NT2/D1 (cell line): ENCODE data around the gene TM4SF4.

Experiments used
- DNase-seq: peaks from one replicate; pipeline ENCODE4 v3.0.0-alpha.2; 2011; ENCODE audit warnings: low read depth, low spot score
- H3K27me3 ChIP-seq: 2 replicates; pipeline ENCODE4 v1.6.0; 2011; ENCODE audit warnings: mild to moderate bottlenecking; ENCODE audit not compliant: insufficient read length, insufficient read depth
- H3K36me3 ChIP-seq: 2 replicates; pipeline ENCODE4 v1.6.1; 2011; ENCODE audit warnings: mild to moderate bottlenecking, low read length, mixed read lengths; ENCODE audit not compliant: insufficient read depth, insufficient read length
- H3K4me1 ChIP-seq: 2 replicates; pipeline ENCODE4 v1.5.1; 2011; ENCODE audit not compliant: insufficient read depth, insufficient read length
- H3K4me3 ChIP-seq: 2 replicates; pipeline ENCODE4 v1.5.1; 2011; ENCODE audit warnings: low read depth; ENCODE audit not compliant: insufficient read length
- H3K9ac ChIP-seq: 2 replicates; pipeline ENCODE4 v1.6.0; 2011; ENCODE audit warnings: low read depth; ENCODE audit not compliant: insufficient read length
- H3K9me3 ChIP-seq: 2 replicates; pipeline ENCODE4 v1.5.1; 2011; ENCODE audit warnings: mild to moderate bottlenecking, low read length; ENCODE audit not compliant: insufficient read depth
- SUZ12 ChIP-seq: IDR thresholded peaks from 2 replicates; pipeline ENCODE4 v1.6.1; 2011; ENCODE audit not compliant: insufficient read length, insufficient read depth; ENCODE audit errors: extremely low read depth
- YY1 ChIP-seq: IDR thresholded peaks from 2 replicates; pipeline ENCODE4 v1.6.1; 2011; ENCODE audit not compliant: insufficient read length, insufficient read depth
- ZNF274 ChIP-seq: IDR thresholded peaks from 2 replicates; pipeline ENCODE4 v1.6.1; 2011; ENCODE audit warnings: mild to moderate bottlenecking, low read depth, low read length

The TM4SF4 gene

GRCh38 chr3:149464542-149465328 is 9.8 kb upstream of the TM4SF4 start:
- no peaks in the 10 kb centered on the region for H3K4me1 ChIP-seq
- TF ChIP-seq YY1 (no peak), ZNF274 (no peak), SUZ12 (no peak)
- H3K4me3 ChIP-seq, result no peak overlapping the region
- no peak for DNase-seq
- H3K27me3 ChIP-seq, result no peaks in the 10 kb centered on the region
- H3K36me3 ChIP-seq, result no peaks in the 10 kb centered on the region
- no peaks in the 10 kb centered on the region for H3K9me3 ChIP-seq
- H3K9ac ChIP-seq, result no peak overlapping the region

GRCh38 chr3:149465351-149465883 is 9.1 kb upstream of the TM4SF4 start:
- Histone ChIP-seq H3K36me3 (no peaks in the 10 kb centered on the region), H3K9me3 (no peaks in the 10 kb centered on the region), H3K4me3 (no peak overlapping the region), H3K27me3 (no peaks in the 10 kb centered on the region), H3K4me1 (no peaks in the 10 kb centered on the region), H3K9ac (no peak overlapping the region)
- TF ChIP-seq ZNF274 (no peak), YY1 (no peak), SUZ12 (no peak)
- DNase-seq, result no peak

GRCh38 chr3:149466192-149466591 is 8.3 kb upstream of the TM4SF4 start:
- no peak for TF ChIP-seq YY1
- no peak for TF ChIP-seq ZNF274
- no peak for TF ChIP-seq SUZ12
- Histone ChIP-seq H3K9me3 (no peaks in the 10 kb centered on the region), H3K9ac (no peak overlapping the region), H3K4me1 (no peaks in the 10 kb centered on the region), H3K27me3 (no peaks in the 10 kb centered on the region), H3K4me3 (no peak overlapping the region), H3K36me3 (no peaks in the 10 kb centered on the region)
- DNase-seq, result peak; percentile 58

- H3K9ac ChIP-seq, result no peak overlapping the region
- DNase-seq, result peak; percentile 13
- no peaks in the 10 kb centered on the region for H3K9me3 ChIP-seq
- no peak overlapping the region for H3K4me3 ChIP-seq
- no peaks in the 10 kb centered on the region for H3K27me3 ChIP-seq
- H3K36me3 ChIP-seq, result no peaks in the 10 kb centered on the region
- TF ChIP-seq ZNF274, result no peak
- no peaks in the 10 kb centered on the region for H3K4me1 ChIP-seq
Measured at GRCh38 chr3:149468504-149469212, 5.8 kb upstream of the TM4SF4 start.

GRCh38 chr3:149470381-149470780 is 4.1 kb upstream of the TM4SF4 start:
- Histone ChIP-seq H3K9me3 (no peaks in the 10 kb centered on the region), H3K27me3 (no peaks in the 10 kb centered on the region), H3K9ac (no peak overlapping the region), H3K4me1 (no peaks in the 10 kb centered on the region), H3K36me3 (no peaks in the 10 kb centered on the region), H3K4me3 (no peak overlapping the region)
- no peak for DNase-seq
- TF ChIP-seq YY1 (no peak), SUZ12 (no peak), ZNF274 (no peak)

- no peak for TF ChIP-seq YY1
- no peak for TF ChIP-seq ZNF274
- TF ChIP-seq SUZ12, result no peak
- DNase-seq, result no peak
- Histone ChIP-seq H3K9me3 (no peaks in the 10 kb centered on the region), H3K27me3 (no peaks in the 10 kb centered on the region), H3K9ac (no peak overlapping the region), H3K4me1 (no peaks in the 10 kb centered on the region), H3K36me3 (no peaks in the 10 kb centered on the region), H3K4me3 (no peak overlapping the region)
Measured at GRCh38 chr3:149472030-149472797, 2.3 kb upstream of the TM4SF4 start.
